Kidney glomerular epithelial cell (primary cell): Measurements from ENCODE around the gene CD34.

Source experiments
- DNase-seq: peaks from one replicate; lab custom pipeline; 2025; lab: John Stamatoyannopoulos, UW

Gene CD34

GRCh38 chr1:207853372-207853757 is 57.6 kb downstream of the CD34 start:
- no peak for DNase-seq

DNA sequence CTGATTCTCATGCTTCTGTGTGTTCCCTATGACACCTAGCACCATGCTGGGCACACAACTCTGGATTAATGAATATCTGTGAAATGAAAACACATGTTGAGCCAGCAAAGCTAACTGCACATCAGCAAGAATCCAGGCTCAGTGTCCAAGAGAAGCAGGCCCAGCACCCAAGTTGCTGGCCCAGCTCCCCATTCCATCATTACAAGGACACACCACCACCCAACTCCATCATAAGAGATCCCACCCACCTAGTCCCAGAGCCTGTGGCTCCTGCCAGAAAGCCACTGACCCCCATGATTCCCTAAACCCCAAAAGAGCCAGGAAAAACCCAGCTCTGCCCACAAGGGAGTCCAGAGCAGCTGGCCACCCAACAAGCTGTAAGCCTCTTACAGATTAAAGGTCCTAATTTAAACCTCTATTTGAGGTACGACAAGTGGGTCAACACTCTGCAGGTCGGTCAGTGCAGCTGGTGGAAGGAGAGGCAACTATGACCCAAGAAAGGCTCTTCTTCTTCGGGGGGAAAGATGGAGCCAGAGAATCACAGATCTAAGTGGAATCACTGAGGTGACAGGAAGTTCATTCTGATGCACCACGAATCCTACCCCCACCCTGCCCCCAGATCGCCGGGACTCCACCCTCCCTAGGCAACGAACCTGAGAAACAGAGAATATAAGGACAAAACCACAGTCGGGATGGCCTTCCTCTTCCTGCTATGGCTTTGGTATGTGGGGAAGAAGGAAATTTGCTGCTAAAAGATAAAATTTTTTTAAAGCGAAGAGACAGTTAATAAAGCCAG is 58.2 kb downstream of the CD34 start:
- no peak for DNase-seq

DNA sequence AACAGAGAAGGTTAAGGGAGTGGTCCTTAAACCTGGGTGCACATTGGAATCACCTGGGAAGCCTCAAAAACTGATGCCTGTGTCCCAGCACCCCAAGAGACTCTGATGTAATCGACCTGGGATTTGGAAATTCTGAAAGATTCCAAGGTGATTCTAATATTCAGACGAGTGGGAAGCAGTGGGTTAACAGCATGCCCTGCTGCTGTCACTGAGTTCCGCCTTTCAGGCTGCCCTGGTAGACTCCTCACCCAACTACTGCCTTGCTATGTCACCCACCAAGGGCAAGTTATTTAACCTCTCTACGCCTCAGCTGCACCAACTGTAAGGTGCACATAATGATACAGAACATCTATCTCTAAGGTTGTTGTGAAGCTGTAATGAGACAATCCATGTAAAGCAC is 59.2 kb downstream of the CD34 start:
- no peak for DNase-seq

DNA sequence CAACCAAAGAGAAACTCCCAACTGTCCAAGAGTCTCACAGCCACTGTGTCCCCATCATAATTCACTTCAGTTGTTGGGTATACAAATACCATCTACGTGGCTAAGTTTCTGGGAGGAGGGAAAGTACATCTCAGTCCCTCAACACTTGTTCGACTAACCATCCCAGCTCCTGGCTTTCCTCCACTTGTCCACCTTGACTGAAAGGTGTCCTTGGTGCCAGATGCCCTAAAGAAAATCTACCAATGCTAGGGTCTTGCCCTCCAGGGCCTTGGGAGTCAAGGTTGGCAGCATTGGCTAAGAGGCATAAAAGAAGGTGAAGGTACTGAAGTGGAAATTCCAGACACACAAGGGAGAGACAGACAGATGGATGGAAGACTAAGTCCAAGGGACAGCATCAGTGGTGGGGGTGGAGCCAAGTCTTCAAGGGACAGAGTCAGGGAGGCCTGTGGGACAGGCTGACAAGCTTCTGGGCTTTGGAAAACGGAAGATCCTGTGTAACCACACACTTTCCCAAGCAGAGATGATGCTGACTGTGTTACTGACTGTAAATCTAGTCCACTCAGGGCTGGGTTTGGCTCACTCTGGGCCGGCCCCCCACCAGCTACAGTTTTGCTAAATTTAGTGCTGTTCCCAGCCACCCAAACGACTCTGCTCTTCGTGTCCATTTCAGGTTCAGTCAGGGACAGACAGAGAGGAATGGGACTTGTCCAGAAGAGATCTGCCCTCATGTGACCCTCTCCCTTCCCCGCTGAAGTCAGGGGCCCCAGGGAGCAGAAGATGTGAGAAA is 60.1 kb downstream of the CD34 start:
- DNase-seq: no peak

GRCh38 chr1:207849646-207850045 is 61.3 kb downstream of the CD34 start:
- no peak for DNase-seq

GRCh38 chr1:207849016-207849415 is 61.9 kb downstream of the CD34 start:
- DNase-seq: no peak

DNA sequence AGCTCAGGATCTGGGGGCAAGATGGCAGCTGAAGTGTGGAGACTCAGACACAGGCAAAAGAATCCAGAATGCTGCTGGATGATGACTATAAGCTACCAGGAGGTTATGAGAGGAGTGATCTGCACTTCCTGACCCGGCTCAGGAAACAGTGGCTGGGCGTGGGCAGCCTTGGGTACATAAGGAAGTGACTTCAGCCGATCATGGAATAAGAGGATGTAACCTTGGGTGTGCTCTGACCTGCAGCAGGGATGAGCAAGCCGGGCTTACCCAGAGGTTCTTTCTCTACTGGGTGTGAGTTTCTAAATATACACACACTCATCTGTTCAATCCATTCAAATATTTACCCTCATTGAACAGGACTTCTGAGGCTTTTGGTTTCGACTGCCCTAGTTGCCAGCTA is 62.7 kb downstream of the CD34 start:
- peak; percentile 39 for DNase-seq

DNA sequence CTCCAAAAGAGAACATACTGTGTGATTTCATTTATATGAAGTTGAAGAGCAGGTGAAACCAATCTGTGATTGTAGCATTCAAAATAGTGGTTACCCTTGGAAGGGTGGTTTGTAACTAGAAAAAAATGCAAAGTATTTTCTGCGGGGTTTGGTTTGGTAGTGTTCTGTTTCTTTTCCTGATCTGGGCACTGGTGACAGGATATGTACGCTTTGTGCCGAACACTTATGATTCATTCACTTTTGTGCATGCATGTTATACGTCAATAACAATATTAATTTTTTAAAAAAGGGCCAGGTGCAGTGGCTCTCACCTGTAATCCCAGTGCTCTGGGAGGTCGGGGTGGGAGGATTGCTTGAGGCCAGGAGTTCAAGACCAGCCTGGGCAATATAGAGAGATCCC is 63.8 kb downstream of the CD34 start:
- no peak for DNase-seq

DNA sequence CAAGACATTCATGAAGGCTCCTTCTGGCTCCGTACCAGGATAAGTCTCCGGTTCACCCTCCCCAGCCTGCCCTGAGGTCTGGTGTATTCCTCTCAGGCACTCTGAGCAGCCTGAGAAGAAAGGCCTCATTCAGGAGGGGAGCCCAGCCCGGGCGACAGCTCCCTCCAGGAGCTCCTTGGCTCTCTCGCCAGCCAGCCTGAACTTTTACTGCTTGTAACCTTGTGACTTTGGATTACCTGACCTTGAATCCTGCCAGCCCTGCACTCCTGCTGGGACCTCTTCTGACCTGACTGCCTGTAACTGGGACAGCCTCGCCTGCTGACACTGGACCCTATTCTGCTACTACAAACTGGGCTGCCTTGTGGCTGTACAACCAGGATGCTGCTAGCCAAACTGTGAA is 65.8 kb downstream of the CD34 start:
- no peak for DNase-seq

GRCh38 chr1:207844371-207844770 is 66.6 kb downstream of the CD34 start:
- no peak for DNase-seq

DNA sequence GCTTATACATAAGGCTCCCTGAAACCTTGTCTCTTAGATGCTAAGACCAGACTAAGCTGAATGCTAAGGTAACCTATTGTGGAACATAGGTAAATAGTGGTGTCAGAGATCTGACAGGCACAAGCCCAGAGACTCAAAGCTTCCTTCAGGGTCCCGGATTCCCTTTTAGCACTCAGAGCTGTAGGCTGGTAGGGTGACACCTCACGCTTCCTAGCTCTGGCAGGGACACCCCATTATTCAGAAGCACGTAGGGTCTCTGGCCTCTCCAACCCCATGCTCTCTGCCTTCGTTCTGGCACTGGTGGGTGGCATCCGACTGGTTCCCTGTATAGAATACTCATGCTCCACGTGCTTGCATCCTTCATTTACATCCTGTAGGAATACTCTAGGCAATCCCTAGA is 68.4 kb downstream of the CD34 start:
- DNase-seq: no peak

- no peak for DNase-seq
Measured at GRCh38 chr1:207841901-207842300, 69.0 kb downstream of the CD34 start.

GRCh38 chr1:207841293-207841692 is 69.6 kb downstream of the CD34 start:
- DNase-seq: no peak

GRCh38 chr1:207840380-207840779 is 70.5 kb downstream of the CD34 start:
- DNase-seq: no peak

- no peak for DNase-seq
Measured at GRCh38 chr1:207839083-207839413, 71.9 kb downstream of the CD34 start.

- no peak for DNase-seq
Measured at GRCh38 chr1:207838156-207839082, 72.5 kb downstream of the CD34 start.

DNA sequence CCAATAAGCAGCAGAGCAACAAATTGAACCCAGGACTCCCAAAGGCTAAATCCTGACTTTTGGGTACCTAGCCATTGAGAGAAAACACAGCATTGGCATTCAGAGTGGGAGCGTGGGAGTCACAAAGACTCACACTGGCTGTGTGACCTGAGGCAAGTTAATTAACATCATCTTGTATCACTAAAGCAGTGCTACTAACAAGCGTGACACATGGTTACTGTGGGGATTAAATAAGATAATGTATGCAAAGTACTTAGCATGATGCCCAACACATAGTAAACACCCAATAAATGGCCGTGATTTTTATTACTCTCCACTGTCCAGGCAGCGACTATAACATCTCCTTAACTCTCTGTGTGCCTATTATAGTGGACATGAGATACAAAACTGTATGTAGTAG is 73.3 kb downstream of the CD34 start:
- DNase-seq: no peak

DNA sequence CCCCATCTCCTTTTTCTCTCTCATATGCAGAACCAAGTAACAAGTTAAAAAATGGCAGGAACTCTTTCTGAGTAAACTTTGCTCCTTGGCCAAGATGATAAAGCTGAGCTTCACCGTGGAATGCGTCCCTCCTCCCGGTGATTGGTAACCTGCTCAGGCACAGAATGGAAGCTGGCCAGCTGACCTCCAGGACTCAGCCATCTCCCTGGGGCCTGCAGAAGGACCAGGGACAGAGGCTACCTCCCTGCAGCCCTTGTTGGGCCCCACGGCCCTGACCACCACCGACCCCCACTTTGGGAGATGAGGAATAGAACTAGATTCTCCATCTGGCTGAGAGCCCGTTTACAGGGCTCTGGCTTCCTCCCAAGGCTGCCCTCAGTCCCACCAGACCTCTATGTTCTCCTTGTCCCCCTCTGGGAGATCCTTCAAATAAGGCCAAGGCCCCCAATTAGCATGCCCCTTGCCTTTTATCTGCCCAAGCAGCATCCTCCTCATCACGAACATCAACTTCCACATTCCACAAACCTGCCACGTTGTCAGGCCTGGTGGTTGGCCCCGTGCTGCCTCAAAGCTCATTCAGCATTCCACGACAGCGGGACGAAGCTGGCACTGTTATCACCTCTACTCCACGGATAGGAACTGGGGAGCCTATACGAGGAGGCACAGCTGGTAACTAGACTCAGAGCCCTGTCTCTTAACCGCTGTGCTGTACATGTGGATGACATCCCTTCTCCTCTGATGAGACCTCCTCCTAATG is 74.2 kb downstream of the CD34 start:
- no peak for DNase-seq

GRCh38 chr1:207835958-207836357 is 75.0 kb downstream of the CD34 start:
- DNase-seq: no peak

- no peak for DNase-seq
Measured at GRCh38 chr1:207833956-207834660, 76.8 kb downstream of the CD34 start.

GRCh38 chr1:207833381-207833780 is 77.5 kb downstream of the CD34 start:
- no peak for DNase-seq
